Stimulated activated naive CD8-positive, alpha-beta T cell treated with anti-CD3 and anti-CD28 coated beads, Interleukin-15, Interleukin-2, amounts not matched to agents 100 ng/mL and 50 ng/mL, for 24 hours (primary cell): ENCODE data around the gene SYTL3.

ENCODE experiments used
- H3K27ac Mint-ChIP-seq: one replicate; pipeline ENCODE4 v1.8.0; 2021; ENCODE audit warnings: mild to moderate bottlenecking, mixed read lengths
- H3K27me3 Mint-ChIP-seq: one replicate; pipeline ENCODE4 v1.8.0; 2021; ENCODE audit warnings: mixed read lengths
- H3K36me3 Mint-ChIP-seq: one replicate; pipeline ENCODE4 v1.8.0; 2021; ENCODE audit warnings: low read depth, mixed read lengths
- H3K4me1 Mint-ChIP-seq: one replicate; pipeline ENCODE4 v1.8.0; 2021; ENCODE audit warnings: low read depth, mixed read lengths
- H3K4me3 Mint-ChIP-seq: one replicate; pipeline ENCODE4 v1.8.0; 2021; ENCODE audit warnings: mild to moderate bottlenecking, mixed read lengths
- H3K9me3 Mint-ChIP-seq: one replicate; pipeline ENCODE4 v1.8.0; 2021; ENCODE audit warnings: mixed read lengths

The SYTL3 gene

GRCh38 chr6:158778005-158778527 lies 128.2 kb downstream of the SYTL3 start:
- Mint-ChIP-seq H3K27me3 (no peaks in the 10 kb centered on the region), H3K27ac (peak overlapping the region; percentile 12), H3K4me3 (no peak overlapping the region), H3K36me3 (peaks cover 93% of the 10 kb centered on the region), H3K9me3 (no peaks in the 10 kb centered on the region), H3K4me1 (peaks cover 28% of the 10 kb centered on the region)

GRCh38 chr6:158780246-158780884 lies 130.5 kb downstream of the SYTL3 start:
- Mint-ChIP-seq H3K27me3 (no peaks in the 10 kb centered on the region), H3K36me3 (peaks cover 94% of the 10 kb centered on the region), H3K9me3 (no peaks in the 10 kb centered on the region), H3K4me3 (no peak overlapping the region), H3K4me1 (peaks cover 16% of the 10 kb centered on the region), H3K27ac (peak overlapping the region; percentile 67)

GRCh38 chr6:158780988-158781691 lies 131.3 kb downstream of the SYTL3 start:
- H3K4me1 Mint-ChIP-seq, result peaks cover 12% of the 10 kb centered on the region
- peaks cover 89% of the 10 kb centered on the region for H3K36me3 Mint-ChIP-seq
- H3K27ac Mint-ChIP-seq, result peak overlapping the region; percentile 67
- no peak overlapping the region for H3K4me3 Mint-ChIP-seq
- H3K27me3 Mint-ChIP-seq, result no peaks in the 10 kb centered on the region
- no peaks in the 10 kb centered on the region for H3K9me3 Mint-ChIP-seq

- H3K9me3 Mint-ChIP-seq, result no peaks in the 10 kb centered on the region
- H3K4me1 Mint-ChIP-seq, result peaks cover 12% of the 10 kb centered on the region
- peaks cover 91% of the 10 kb centered on the region for H3K36me3 Mint-ChIP-seq
- no peak overlapping the region for H3K4me3 Mint-ChIP-seq
- H3K27ac Mint-ChIP-seq, result no peak overlapping the region
- no peaks in the 10 kb centered on the region for H3K27me3 Mint-ChIP-seq
Observed at GRCh38 chr6:158781692-158782373, 132.0 kb downstream of the SYTL3 start.

- Mint-ChIP-seq H3K9me3 (no peaks in the 10 kb centered on the region), H3K27me3 (no peaks in the 10 kb centered on the region), H3K27ac (no peak overlapping the region), H3K4me3 (no peak overlapping the region), H3K36me3 (peaks cover 91% of the 10 kb centered on the region), H3K4me1 (peaks cover 14% of the 10 kb centered on the region)
Observed at GRCh38 chr6:158782432-158783166, 132.7 kb downstream of the SYTL3 start.

GRCh38 chr6:158783167-158783450 lies 133.3 kb downstream of the SYTL3 start:
- H3K4me3 Mint-ChIP-seq, result no peak overlapping the region
- H3K4me1 Mint-ChIP-seq, result peaks cover 14% of the 10 kb centered on the region
- no peak overlapping the region for H3K27ac Mint-ChIP-seq
- H3K27me3 Mint-ChIP-seq, result no peaks in the 10 kb centered on the region
- no peaks in the 10 kb centered on the region for H3K9me3 Mint-ChIP-seq
- H3K36me3 Mint-ChIP-seq, result peaks cover 91% of the 10 kb centered on the region

- Mint-ChIP-seq H3K9me3 (no peaks in the 10 kb centered on the region), H3K4me1 (peaks cover 11% of the 10 kb centered on the region), H3K27me3 (no peaks in the 10 kb centered on the region), H3K27ac (no peak overlapping the region), H3K4me3 (no peak overlapping the region), H3K36me3 (peaks cover 89% of the 10 kb centered on the region)
Observed at GRCh38 chr6:158783851-158784250, 134.0 kb downstream of the SYTL3 start.

GRCh38 chr6:158784505-158784904 lies 134.7 kb downstream of the SYTL3 start:
- Mint-ChIP-seq H3K36me3 (peaks cover 90% of the 10 kb centered on the region), H3K4me1 (peaks cover 12% of the 10 kb centered on the region), H3K9me3 (no peaks in the 10 kb centered on the region), H3K4me3 (no peak overlapping the region), H3K27me3 (no peaks in the 10 kb centered on the region), H3K27ac (no peak overlapping the region)

- Mint-ChIP-seq H3K4me1 (peaks cover 17% of the 10 kb centered on the region), H3K36me3 (peaks cover 93% of the 10 kb centered on the region), H3K9me3 (no peaks in the 10 kb centered on the region), H3K27ac (no peak overlapping the region), H3K27me3 (no peaks in the 10 kb centered on the region), H3K4me3 (no peak overlapping the region)
Observed at GRCh38 chr6:158785036-158785435, 135.2 kb downstream of the SYTL3 start.

- no peak overlapping the region for H3K27ac Mint-ChIP-seq
- H3K4me3 Mint-ChIP-seq, result no peak overlapping the region
Observed at GRCh38 chr6:158786645-158787304, 136.9 kb downstream of the SYTL3 start.

GRCh38 chr6:158787395-158787794 lies 137.5 kb downstream of the SYTL3 start:
- H3K27ac Mint-ChIP-seq, result no peak overlapping the region
- no peak overlapping the region for H3K4me3 Mint-ChIP-seq
- peaks cover 83% of the 10 kb centered on the region for H3K36me3 Mint-ChIP-seq
- no peaks in the 10 kb centered on the region for H3K27me3 Mint-ChIP-seq
- peaks cover 41% of the 10 kb centered on the region for H3K4me1 Mint-ChIP-seq
- no peaks in the 10 kb centered on the region for H3K9me3 Mint-ChIP-seq

More at GRCh38 chr6:158786645-158787304, 136.9 kb downstream of the SYTL3 start:
- Mint-ChIP-seq H3K4me1 (peaks cover 35% of the 10 kb centered on the region), H3K9me3 (no peaks in the 10 kb centered on the region), H3K36me3 (peaks cover 90% of the 10 kb centered on the region), H3K27me3 (no peaks in the 10 kb centered on the region)

- Mint-ChIP-seq H3K9me3 (no peaks in the 10 kb centered on the region), H3K4me1 (peaks cover 58% of the 10 kb centered on the region), H3K4me3 (peak overlapping the region; percentile 24), H3K27me3 (no peaks in the 10 kb centered on the region), H3K36me3 (peaks cover 73% of the 10 kb centered on the region), H3K27ac (peak overlapping the region; percentile 72)
Observed at GRCh38 chr6:158789115-158789917, 139.5 kb downstream of the SYTL3 start.

- Mint-ChIP-seq H3K9me3 (no peaks in the 10 kb centered on the region), H3K4me3 (no peak overlapping the region), H3K27ac (no peak overlapping the region), H3K4me1 (peaks cover 76% of the 10 kb centered on the region), H3K27me3 (no peaks in the 10 kb centered on the region), H3K36me3 (peaks cover 75% of the 10 kb centered on the region)
Observed at GRCh38 chr6:158791274-158791855, 141.5 kb downstream of the SYTL3 start.
